Osteoblast (primary cell): ENCODE data around the gene UBXN6. TPM values are rescaled to one million over a fixed set of nuclear protein-coding genes. Genes with fewer than 3 reads are reported as not detected.

ENCODE experiments used
- DNase-seq: peaks from one replicate; pipeline ENCODE4 v3.0.0; 2011; ENCODE audit warnings: low spot score, mixed read lengths; ENCODE audit not compliant: insufficient read length; ENCODE audit errors: missing footprints
- H2AFZ ChIP-seq: 2 replicates; pipeline ENCODE4 v1.6.0; 2011; ENCODE audit warnings: mild to moderate bottlenecking, low read length
- H3K27ac ChIP-seq: 2 replicates; pipeline ENCODE4 v1.5.1; 2011; ENCODE audit warnings: mild to moderate bottlenecking, low read depth, low read length, moderate library complexity
- H3K27me3 ChIP-seq: 2 replicates; pipeline ENCODE4 v1.6.0; 2012; ENCODE audit warnings: mild to moderate bottlenecking, control low read depth, inconsistent platforms, low read length, moderate library complexity; ENCODE audit not compliant: insufficient read depth
- H3K36me3 ChIP-seq: 2 replicates; pipeline ENCODE4 v1.5.1; 2011; ENCODE audit warnings: mild to moderate bottlenecking, low read length, control low read depth, moderate library complexity; ENCODE audit not compliant: insufficient read depth
- H3K4me1 ChIP-seq: 2 replicates; pipeline ENCODE4 v1.5.1; 2011; ENCODE audit warnings: mild to moderate bottlenecking, low read length, control low read depth, moderate library complexity; ENCODE audit not compliant: insufficient read depth
- H3K4me2 ChIP-seq: 2 replicates; pipeline ENCODE4 v1.6.0; 2011; ENCODE audit warnings: mild to moderate bottlenecking, low read length; ENCODE audit not compliant: insufficient read depth
- H3K4me3 ChIP-seq: fragments of 200-600 bp; sonication (generic); 3 replicates; pipeline ENCODE4 v1.5.1; 2012; ENCODE audit warnings: mild to moderate bottlenecking, low read length, inconsistent platforms; ENCODE audit not compliant: insufficient read depth
- H3K79me2 ChIP-seq: 2 replicates; pipeline ENCODE4 v1.6.0; 2012; ENCODE audit warnings: mild to moderate bottlenecking, low read length, control low read depth, inconsistent platforms; ENCODE audit not compliant: insufficient read depth
- H3K9me3 ChIP-seq: 2 replicates; pipeline ENCODE4 v1.5.1; 2011; ENCODE audit warnings: low read depth, low read length, control low read depth
- H4K20me1 ChIP-seq: 2 replicates; pipeline ENCODE4 v1.6.0; 2012; ENCODE audit warnings: mild to moderate bottlenecking, low read length, control low read depth; ENCODE audit not compliant: insufficient read depth
- total RNA-seq: library from RNA; depleted of rRNA; stranded (reverse); fragments of >200 nt; gene quantifications from 2 replicates; pipeline ENCODE4 v1.2.3, GENCODE V29; 2012
- TF ChIP-seq, protein P1 (sequence below): IDR thresholded peaks from 2 replicates; pipeline ENCODE4 v1.5.1; 2011; ENCODE audit warnings: mild to moderate bottlenecking, low read depth, low read length, moderate library complexity; ENCODE audit errors: extremely low read depth

UBXN6 gene
- total RNA-seq, 1 donor: 136 TPM

- Histone ChIP-seq H3K4me2 (peak overlapping the region; percentile 93), H3K9me3 (no peaks in the 10 kb centered on the region), H3K4me1 (peaks cover 17% of the 10 kb centered on the region), H2AFZ (peak overlapping the region; percentile 53), H3K79me2 (peaks cover 49% of the 10 kb centered on the region), H3K36me3 (peaks cover 26% of the 10 kb centered on the region), H3K27ac (peak overlapping the region; percentile 12), H4K20me1 (peaks cover 18% of the 10 kb centered on the region), H3K4me3 (peak overlapping the region; percentile 83), H3K27me3 (no peaks in the 10 kb centered on the region)
- DNase-seq: peak; percentile 92
- TF ChIP-seq, protein P1, sequence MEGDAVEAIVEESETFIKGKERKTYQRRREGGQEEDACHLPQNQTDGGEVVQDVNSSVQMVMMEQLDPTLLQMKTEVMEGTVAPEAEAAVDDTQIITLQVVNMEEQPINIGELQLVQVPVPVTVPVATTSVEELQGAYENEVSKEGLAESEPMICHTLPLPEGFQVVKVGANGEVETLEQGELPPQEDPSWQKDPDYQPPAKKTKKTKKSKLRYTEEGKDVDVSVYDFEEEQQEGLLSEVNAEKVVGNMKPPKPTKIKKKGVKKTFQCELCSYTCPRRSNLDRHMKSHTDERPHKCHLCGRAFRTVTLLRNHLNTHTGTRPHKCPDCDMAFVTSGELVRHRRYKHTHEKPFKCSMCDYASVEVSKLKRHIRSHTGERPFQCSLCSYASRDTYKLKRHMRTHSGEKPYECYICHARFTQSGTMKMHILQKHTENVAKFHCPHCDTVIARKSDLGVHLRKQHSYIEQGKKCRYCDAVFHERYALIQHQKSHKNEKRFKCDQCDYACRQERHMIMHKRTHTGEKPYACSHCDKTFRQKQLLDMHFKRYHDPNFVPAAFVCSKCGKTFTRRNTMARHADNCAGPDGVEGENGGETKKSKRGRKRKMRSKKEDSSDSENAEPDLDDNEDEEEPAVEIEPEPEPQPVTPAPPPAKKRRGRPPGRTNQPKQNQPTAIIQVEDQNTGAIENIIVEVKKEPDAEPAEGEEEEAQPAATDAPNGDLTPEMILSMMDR: no peak
Measured at GRCh38 chr19:4473763-4474513, 16.3 kb upstream of the UBXN6 start.

DNA sequence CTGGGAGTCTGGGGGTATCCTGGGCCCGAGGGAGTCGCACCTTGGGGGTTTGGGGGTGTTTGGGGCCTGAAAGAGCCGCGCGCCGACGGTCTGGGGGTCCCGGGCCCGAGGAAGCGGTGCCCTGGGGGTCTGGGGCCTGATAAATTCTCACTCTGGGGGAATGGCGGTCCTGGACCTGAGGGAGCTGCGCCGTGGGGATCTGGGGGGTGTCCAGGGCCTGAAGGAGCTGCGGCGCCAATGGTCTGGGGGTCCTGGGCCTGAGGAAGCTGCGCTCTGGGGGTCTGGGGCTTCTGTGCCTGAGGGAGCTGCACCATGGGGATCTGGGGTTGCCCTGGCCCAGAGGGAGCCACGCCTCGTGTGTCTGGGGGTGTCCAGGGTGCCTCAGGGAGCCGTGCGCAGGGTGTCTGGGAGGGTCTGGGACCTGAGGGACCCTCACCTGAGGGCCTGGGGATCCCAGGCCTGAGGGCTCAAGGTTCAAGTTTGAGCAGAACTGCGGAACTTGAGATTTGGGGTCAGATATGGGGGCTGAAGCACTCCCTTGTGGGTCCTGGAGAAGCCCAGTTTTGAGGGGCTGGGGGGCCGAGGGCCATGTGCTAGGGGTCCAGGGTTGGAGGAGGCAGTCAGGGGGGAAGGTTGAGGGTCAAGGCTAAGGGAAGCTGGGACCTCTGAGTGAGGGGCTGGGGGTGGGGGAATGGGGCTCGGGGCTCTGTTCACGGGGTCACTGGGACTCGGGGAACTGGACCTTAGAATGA is 15.6 kb upstream of the UBXN6 start:
- TF ChIP-seq, protein P1: no peak
- Histone ChIP-seq H3K4me3 (peak overlapping the region; percentile 83), H3K4me2 (peak overlapping the region; percentile 93), H2AFZ (no peak overlapping the region), H3K27ac (peak overlapping the region; percentile 51), H3K79me2 (peaks cover 49% of the 10 kb centered on the region), H3K9me3 (no peaks in the 10 kb centered on the region), H3K27me3 (no peaks in the 10 kb centered on the region), H4K20me1 (peaks cover 18% of the 10 kb centered on the region), H3K36me3 (peaks cover 22% of the 10 kb centered on the region), H3K4me1 (peaks cover 17% of the 10 kb centered on the region)
- DNase-seq: peak; percentile 81

GRCh38 chr19:4472174-4472974 is 14.8 kb upstream of the UBXN6 start, which contains the start of gene HDGFL2:
Gene HDGFL2 (plus strand): TSS chr19:4472297. CDS start chr19:4472351, 54 bp downstream.
- Histone ChIP-seq H3K79me2 (peaks cover 46% of the 10 kb centered on the region), H3K9me3 (no peaks in the 10 kb centered on the region)

More at GRCh38 chr19:4472174-4472974, 14.8 kb upstream of the UBXN6 start, which contains the start of gene HDGFL2:
- peak within 1 kb of the TSS; percentile 89 for H3K27ac ChIP-seq
- H4K20me1 ChIP-seq: peaks cover 18% of the 10 kb centered on the region
- DNase-seq: no peak
- H3K27me3 ChIP-seq: no peaks in the 10 kb centered on the region
- peaks cover 17% of the 10 kb centered on the region for H3K4me1 ChIP-seq
- TF ChIP-seq, protein P1: no peak
- H3K4me3 ChIP-seq: peak within 1 kb of the TSS; percentile 83
- peak within 1 kb of the TSS; percentile 97 for H3K4me2 ChIP-seq
- H3K36me3 ChIP-seq: peaks cover 19% of the 10 kb centered on the region
- H2AFZ ChIP-seq: peak within 1 kb of the TSS; percentile 97
